ENCODE data around the gene UBAP2.

The UBAP2 gene

GRCh38 chr9:34079181-34079580 lies 30.5 kb upstream of the UBAP2 start:
- Histone ChIP-seq H3K36me3 (peaks cover 5% of the 10 kb centered on the region), H3K27me3 (no peaks in the 10 kb centered on the region)
- TF ChIP-seq CTCF (IDR thresholded peaks at IDR 0.05) = no peak

GRCh38 chr9:34072868-34073590 lies 24.3 kb upstream of the UBAP2 start:
- no peak overlapping the region for H3K4me3 ChIP-seq (ENCODE audit: low read depth in 1 of 2, low read length in 1 of 2)

More at GRCh38 chr9:34079181-34079580, 30.5 kb upstream of the UBAP2 start:
- no peaks in the 10 kb centered on the region for H3K9me3 ChIP-seq
- no peaks in the 10 kb centered on the region for H3K4me1 ChIP-seq (ENCODE audit: control insufficient read depth in 1 of 2, insufficient read depth in 1 of 2, low read depth in 1 of 2, low read length in 1 of 2)
- H3K4me3 ChIP-seq (ENCODE audit: low read depth in 1 of 2, low read length in 1 of 2) = no peak overlapping the region
- H3K27ac ChIP-seq = no peak overlapping the region

GRCh38 chr9:34072410-34072809 lies 23.7 kb upstream of the UBAP2 start:
- H3K27ac ChIP-seq = no peak overlapping the region
- no peaks in the 10 kb centered on the region for H3K27me3 ChIP-seq
- H3K4me3 ChIP-seq (ENCODE audit: low read depth in 1 of 2, low read length in 1 of 2) = no peak overlapping the region
- H3K9me3 ChIP-seq = no peaks in the 10 kb centered on the region
- no peak for TF ChIP-seq CTCF (IDR thresholded peaks at IDR 0.05)
- no peaks in the 10 kb centered on the region for H3K36me3 ChIP-seq
- H3K4me1 ChIP-seq (ENCODE audit: control insufficient read depth in 1 of 2, insufficient read depth in 1 of 2, low read depth in 1 of 2, low read length in 1 of 2) = no peaks in the 10 kb centered on the region

More at GRCh38 chr9:34072868-34073590, 24.3 kb upstream of the UBAP2 start:
- TF ChIP-seq CTCF (IDR thresholded peaks at IDR 0.05) = no peak
- no peaks in the 10 kb centered on the region for H3K9me3 ChIP-seq
- H3K36me3 ChIP-seq = no peaks in the 10 kb centered on the region
- H3K27ac ChIP-seq = no peak overlapping the region
- no peaks in the 10 kb centered on the region for H3K27me3 ChIP-seq
- H3K4me1 ChIP-seq (ENCODE audit: control insufficient read depth in 1 of 2, insufficient read depth in 1 of 2, low read depth in 1 of 2, low read length in 1 of 2) = no peaks in the 10 kb centered on the region

GRCh38 chr9:34070606-34071324 lies 22.1 kb upstream of the UBAP2 start:
- H3K27me3 ChIP-seq = no peaks in the 10 kb centered on the region
- no peaks in the 10 kb centered on the region for H3K9me3 ChIP-seq
- H3K36me3 ChIP-seq = no peaks in the 10 kb centered on the region
- H3K27ac ChIP-seq = no peak overlapping the region
- no peak overlapping the region for H3K4me3 ChIP-seq (ENCODE audit: low read depth in 1 of 2, low read length in 1 of 2)
- TF ChIP-seq CTCF (IDR thresholded peaks at IDR 0.05) = no peak
- H3K4me1 ChIP-seq (ENCODE audit: control insufficient read depth in 1 of 2, insufficient read depth in 1 of 2, low read depth in 1 of 2, low read length in 1 of 2) = no peaks in the 10 kb centered on the region

GRCh38 chr9:34069831-34070230 lies 21.1 kb upstream of the UBAP2 start:
- Histone ChIP-seq H3K36me3 (no peaks in the 10 kb centered on the region), H3K27ac (no peak overlapping the region), H3K4me1 (ENCODE audit: control insufficient read depth in 1 of 2, insufficient read depth in 1 of 2, low read depth in 1 of 2, low read length in 1 of 2) (no peaks in the 10 kb centered on the region), H3K4me3 (ENCODE audit: low read depth in 1 of 2, low read length in 1 of 2) (no peak overlapping the region), H3K27me3 (no peaks in the 10 kb centered on the region), H3K9me3 (no peaks in the 10 kb centered on the region)
- TF ChIP-seq CTCF (IDR thresholded peaks at IDR 0.05) = no peak

Data from neutrophil (primary cell).